ENCODE data around the gene STMN1.
"Not testable (repeated sequence)": the region's sequence is repeated elsewhere in the genome, so short reads cannot be mapped to it uniquely, and the experiment has no call there.

The STMN1 gene

GRCh38 chr1:25905680-25906643, at the start of gene STMN1:
TSS of gene STMN1 (minus strand) at chr1:25906419. CDS start at chr1:25904676, 1,743 bp downstream.
- Mint-ChIP-seq H3K27me3 (no peaks in the 10 kb centered on the region), H3K4me3 (peak within 1 kb of the TSS; percentile 94), H3K4me1 (peaks cover 30% of the 10 kb centered on the region), H3K9me3 (no peaks in the 10 kb centered on the region), H3K27ac (peak within 1 kb of the TSS; percentile 92), H3K36me3 (peaks cover 1% of the 10 kb centered on the region)

DNA sequence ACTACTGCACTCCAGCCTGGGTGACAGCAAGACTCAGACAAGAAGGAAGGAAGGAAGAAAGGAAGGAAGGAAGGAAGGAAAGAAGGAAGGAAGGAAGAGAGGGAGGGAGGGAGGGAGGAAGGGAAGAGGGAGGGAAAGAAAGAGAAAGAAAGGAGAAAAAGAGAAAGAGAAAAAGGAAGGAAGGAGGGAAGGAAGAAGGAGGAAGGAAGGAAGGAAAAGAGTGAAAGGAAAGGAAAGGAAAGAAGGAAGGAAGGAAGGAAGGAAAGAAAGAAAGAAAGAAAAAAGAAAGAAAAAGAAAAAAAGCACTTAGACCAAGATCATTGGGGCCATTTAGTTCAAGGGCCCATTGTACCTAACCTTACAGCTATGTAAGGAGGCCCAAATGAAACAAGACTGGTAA, 49.3 kb upstream of the STMN1 start:
- Mint-ChIP-seq H3K4me1 (peaks cover 4% of the 10 kb centered on the region), H3K4me3 (no peak overlapping the region), H3K9me3 (no peaks in the 10 kb centered on the region), H3K36me3 (peaks cover 16% of the 10 kb centered on the region), H3K27me3 (no peaks in the 10 kb centered on the region), H3K27ac (no peak overlapping the region)

DNA sequence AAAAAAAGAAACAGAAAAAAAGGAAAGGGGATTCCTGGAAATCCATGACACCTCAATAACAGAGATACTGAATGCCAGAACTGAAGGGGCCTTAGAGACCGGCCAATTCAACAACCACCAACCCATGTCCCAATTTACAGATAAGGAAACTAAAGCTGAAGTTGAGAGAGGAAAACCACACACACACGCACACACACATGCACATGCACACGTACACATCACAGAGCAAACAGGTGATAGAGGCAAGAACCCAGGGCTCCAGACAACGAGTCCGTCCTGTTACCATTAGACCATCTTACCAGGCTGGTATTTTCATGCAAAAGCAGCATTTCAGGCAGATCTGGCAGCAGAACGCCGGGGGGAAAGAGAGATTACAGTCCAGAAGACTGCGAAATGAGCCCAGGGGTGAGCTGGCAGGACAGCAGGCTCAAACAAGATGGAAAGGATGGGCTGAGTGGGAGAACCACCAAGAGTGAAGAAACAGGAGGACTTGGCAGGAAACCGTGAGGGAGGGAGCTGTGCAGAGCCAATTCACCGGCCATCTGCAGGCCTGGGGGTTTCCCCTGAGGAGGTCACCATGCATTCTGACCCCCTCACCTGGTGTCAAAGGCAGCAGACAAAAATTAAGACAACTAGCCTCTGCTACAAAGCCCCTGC, 48.2 kb upstream of the STMN1 start:
- Mint-ChIP-seq H3K4me3 (no peak overlapping the region), H3K36me3 (peaks cover 7% of the 10 kb centered on the region), H3K9me3 (no peaks in the 10 kb centered on the region), H3K27ac (no peak overlapping the region), H3K27me3 (no peaks in the 10 kb centered on the region), H3K4me1 (peaks cover 4% of the 10 kb centered on the region)

DNA sequence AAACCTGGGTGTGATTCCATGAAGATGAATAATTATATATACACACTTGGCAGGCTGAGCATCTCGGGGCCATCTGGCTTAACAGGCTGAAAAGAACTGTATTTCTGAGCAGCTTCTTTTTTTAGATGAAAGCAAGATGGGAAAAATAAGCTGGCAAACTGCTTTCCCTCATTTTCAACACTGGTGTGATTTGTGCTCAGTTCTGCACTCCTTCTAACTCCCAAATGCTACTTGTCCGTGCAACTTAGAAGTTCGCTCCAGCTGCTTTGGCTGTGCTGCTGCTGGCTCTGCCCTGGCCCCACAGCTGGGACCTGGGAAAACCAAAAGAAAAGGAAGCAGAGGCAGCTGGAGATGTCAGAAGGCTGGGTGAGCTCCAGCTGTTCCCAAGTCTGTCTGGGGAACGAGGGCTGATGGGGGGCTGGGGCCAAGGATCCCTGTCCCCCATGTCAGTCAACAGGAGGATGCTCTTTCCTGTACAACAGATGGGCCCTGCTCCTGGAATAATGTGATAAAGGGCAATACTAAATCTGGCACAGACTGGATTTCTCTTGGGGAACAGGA, 46.7 kb upstream of the STMN1 start:
- Mint-ChIP-seq H3K4me1 (peaks cover 4% of the 10 kb centered on the region), H3K9me3 (no peaks in the 10 kb centered on the region), H3K27me3 (no peaks in the 10 kb centered on the region), H3K36me3 (peaks cover 2% of the 10 kb centered on the region), H3K27ac (no peak overlapping the region), H3K4me3 (no peak overlapping the region)

GRCh38 chr1:25948641-25949040, 42.4 kb upstream of the STMN1 start:
- Mint-ChIP-seq H3K4me1 (no peaks in the 10 kb centered on the region), H3K36me3 (no peaks in the 10 kb centered on the region), H3K4me3 (no peak overlapping the region), H3K27ac (no peak overlapping the region), H3K27me3 (no peaks in the 10 kb centered on the region), H3K9me3 (no peaks in the 10 kb centered on the region)

GRCh38 chr1:25947027-25947426, 40.8 kb upstream of the STMN1 start:
- H3K4me3 Mint-ChIP-seq, result no peak overlapping the region
- H3K27ac Mint-ChIP-seq, result no peak overlapping the region
- H3K9me3 Mint-ChIP-seq, result no peaks in the 10 kb centered on the region
- H3K36me3 Mint-ChIP-seq, result no peaks in the 10 kb centered on the region
- H3K4me1 Mint-ChIP-seq, result no peaks in the 10 kb centered on the region
- H3K27me3 Mint-ChIP-seq, result no peaks in the 10 kb centered on the region

GRCh38 chr1:25945761-25946160, 39.5 kb upstream of the STMN1 start:
- H3K36me3 Mint-ChIP-seq, result no peaks in the 10 kb centered on the region
- H3K4me3 Mint-ChIP-seq, result no peak overlapping the region
- H3K4me1 Mint-ChIP-seq, result no peaks in the 10 kb centered on the region
- no peaks in the 10 kb centered on the region for H3K27me3 Mint-ChIP-seq
- H3K9me3 Mint-ChIP-seq, result no peaks in the 10 kb centered on the region
- no peak overlapping the region for H3K27ac Mint-ChIP-seq

- Mint-ChIP-seq H3K27ac (no peak overlapping the region), H3K4me1 (no peaks in the 10 kb centered on the region)
These were observed 38.8 kb upstream of the STMN1 start for GRCh38 chr1:25944986-25945385.

GRCh38 chr1:25943511-25943910, 37.3 kb upstream of the STMN1 start:
- H3K4me3 Mint-ChIP-seq, H3K27me3 Mint-ChIP-seq, H3K9me3 Mint-ChIP-seq: not testable (repeated sequence)

More at GRCh38 chr1:25944986-25945385, 38.8 kb upstream of the STMN1 start:
- H3K9me3 Mint-ChIP-seq, result no peaks in the 10 kb centered on the region
- H3K4me3 Mint-ChIP-seq, result no peak overlapping the region
- no peaks in the 10 kb centered on the region for H3K27me3 Mint-ChIP-seq
- no peaks in the 10 kb centered on the region for H3K36me3 Mint-ChIP-seq

GRCh38 chr1:25936947-25937346, 30.7 kb upstream of the STMN1 start:
- Mint-ChIP-seq H3K9me3 (no peaks in the 10 kb centered on the region), H3K27me3 (no peaks in the 10 kb centered on the region), H3K27ac (no peak overlapping the region), H3K36me3 (no peaks in the 10 kb centered on the region), H3K4me1 (no peaks in the 10 kb centered on the region), H3K4me3 (no peak overlapping the region)

More at GRCh38 chr1:25943511-25943910, 37.3 kb upstream of the STMN1 start:
- not testable (repeated sequence) for H3K27ac Mint-ChIP-seq, H3K4me1 Mint-ChIP-seq, H3K36me3 Mint-ChIP-seq

GRCh38 chr1:25933479-25934365, 27.5 kb upstream of the STMN1 start:
- H3K27me3 Mint-ChIP-seq, result no peaks in the 10 kb centered on the region
- peak overlapping the region; percentile 51 for H3K27ac Mint-ChIP-seq
- no peaks in the 10 kb centered on the region for H3K4me1 Mint-ChIP-seq
- H3K36me3 Mint-ChIP-seq, result no peaks in the 10 kb centered on the region
- H3K9me3 Mint-ChIP-seq, result no peaks in the 10 kb centered on the region
- no peak overlapping the region for H3K4me3 Mint-ChIP-seq

- not testable (repeated sequence) for H3K36me3 Mint-ChIP-seq, H3K4me3 Mint-ChIP-seq, H3K4me1 Mint-ChIP-seq, H3K27me3 Mint-ChIP-seq, H3K9me3 Mint-ChIP-seq
- peak overlapping the region; percentile 51 for H3K27ac Mint-ChIP-seq
These were observed 26.7 kb upstream of the STMN1 start for GRCh38 chr1:25932811-25933400.

DNA sequence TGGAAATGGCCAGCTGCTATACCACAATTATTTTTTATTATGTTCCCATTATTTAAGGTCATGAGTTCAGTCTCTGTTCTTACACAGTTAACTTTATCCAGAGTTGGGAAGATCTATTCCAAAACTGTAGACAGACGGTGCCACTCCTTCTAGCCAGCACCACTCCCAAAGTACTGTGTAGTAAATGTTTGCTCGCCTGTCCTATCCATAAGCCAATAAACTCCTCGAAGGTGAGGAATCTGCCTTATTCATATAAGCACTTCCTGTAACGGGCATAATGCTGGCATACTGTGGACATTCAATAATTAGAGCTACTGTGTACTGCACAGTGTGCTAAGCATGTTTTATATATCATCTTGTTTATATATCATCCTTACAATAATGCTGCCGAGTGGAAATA, 26.1 kb upstream of the STMN1 start:
- H3K9me3 Mint-ChIP-seq, result no peaks in the 10 kb centered on the region
- H3K27ac Mint-ChIP-seq, result no peak overlapping the region
- no peak overlapping the region for H3K4me3 Mint-ChIP-seq
- no peaks in the 10 kb centered on the region for H3K36me3 Mint-ChIP-seq
- no peaks in the 10 kb centered on the region for H3K4me1 Mint-ChIP-seq
- no peaks in the 10 kb centered on the region for H3K27me3 Mint-ChIP-seq

DNA sequence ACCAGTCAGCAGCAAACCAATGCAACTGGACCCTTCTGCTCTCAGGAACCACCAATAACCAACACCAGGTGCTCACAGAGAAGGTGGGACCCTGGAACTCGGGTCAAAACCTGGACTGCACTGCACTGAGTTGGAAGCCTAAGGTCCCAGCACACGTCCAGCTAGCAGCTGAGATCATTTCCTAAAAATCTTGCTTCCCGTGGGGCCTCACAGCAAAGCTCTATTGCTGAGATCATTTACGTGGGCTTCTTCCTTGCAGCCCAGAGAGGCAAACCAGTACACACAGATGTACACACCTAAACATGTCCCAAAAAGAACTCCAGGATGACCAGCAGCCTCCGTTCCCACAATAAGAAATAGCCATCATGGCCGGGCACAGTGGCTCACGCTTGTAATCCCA, 22.8 kb upstream of the STMN1 start:
- H3K27ac Mint-ChIP-seq, result peak overlapping the region; percentile 33
- H3K27me3 Mint-ChIP-seq, result no peaks in the 10 kb centered on the region
- no peaks in the 10 kb centered on the region for H3K36me3 Mint-ChIP-seq

More for the DNA sequence above, 22.8 kb upstream of the STMN1 start:
- Mint-ChIP-seq H3K9me3 (no peaks in the 10 kb centered on the region), H3K4me3 (no peak overlapping the region), H3K4me1 (peaks cover 16% of the 10 kb centered on the region)
